Stimulated activated CD8-positive, alpha-beta memory T cell treated with anti-CD3 and anti-CD28 coated beads, Interleukin-7, amount 100 ng/mL, for 1 hour (primary cell): ENCODE data around the gene FGF8.

Experiments
- DNase-seq, 2 donors: peaks; one replicate each; pipeline ENCODE4 v3.0.0-alpha.2; 2020; ENCODE audit warnings: low read depth in 2 of 2

FGF8 gene

DNA sequence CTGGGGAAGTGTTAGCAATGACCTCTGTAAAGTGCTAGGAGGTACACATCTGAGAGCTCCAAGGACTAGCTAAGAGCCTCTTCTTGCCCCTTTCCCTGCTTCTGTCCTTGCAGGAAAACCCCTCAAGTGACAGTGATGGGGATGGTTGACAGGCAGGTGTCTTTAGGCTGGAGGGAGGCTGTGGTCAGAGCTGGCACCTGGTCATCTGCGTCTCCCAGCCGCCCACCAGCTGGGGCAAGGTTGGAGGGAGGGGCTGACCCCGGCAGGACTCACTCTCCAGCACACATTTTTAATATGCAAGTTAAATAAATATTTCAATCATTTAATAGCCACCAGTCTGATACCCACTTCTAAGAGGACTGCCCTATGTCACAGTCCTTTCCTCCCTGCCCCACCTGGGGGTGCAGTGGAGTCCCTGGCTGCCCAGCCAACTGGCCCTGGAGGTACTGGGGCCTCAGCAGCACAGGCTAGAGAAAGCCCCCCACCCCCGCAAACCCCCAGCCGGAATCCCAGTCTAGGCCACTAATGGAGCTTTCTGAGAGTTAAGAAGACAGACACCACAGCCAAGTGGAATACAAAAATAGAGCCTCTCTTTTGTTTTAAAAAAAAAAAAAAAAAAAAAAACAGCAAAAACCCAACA lies 6.3 kb downstream of the FGF8 start:
- no peak for DNase-seq

DNA sequence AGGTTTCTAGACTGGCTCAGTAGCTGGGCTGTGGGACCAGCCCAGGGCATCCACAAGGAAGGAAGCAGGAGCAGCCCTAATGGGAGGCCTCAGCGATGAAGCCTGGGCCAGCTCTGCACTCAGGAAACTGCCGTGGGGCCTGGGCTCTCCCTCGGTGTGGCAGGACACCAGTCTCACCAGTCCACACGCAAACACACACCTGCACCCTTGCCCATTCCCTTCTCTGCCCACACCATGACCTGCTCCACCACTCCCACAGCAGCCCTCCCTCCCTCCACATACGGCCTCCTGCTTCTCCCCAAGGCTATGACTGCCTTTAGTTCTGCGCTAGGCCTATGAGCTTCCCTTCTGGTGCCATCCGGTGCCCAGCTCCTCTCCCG lies 7.1 kb downstream of the FGF8 start:
- DNase-seq: no peak

DNA sequence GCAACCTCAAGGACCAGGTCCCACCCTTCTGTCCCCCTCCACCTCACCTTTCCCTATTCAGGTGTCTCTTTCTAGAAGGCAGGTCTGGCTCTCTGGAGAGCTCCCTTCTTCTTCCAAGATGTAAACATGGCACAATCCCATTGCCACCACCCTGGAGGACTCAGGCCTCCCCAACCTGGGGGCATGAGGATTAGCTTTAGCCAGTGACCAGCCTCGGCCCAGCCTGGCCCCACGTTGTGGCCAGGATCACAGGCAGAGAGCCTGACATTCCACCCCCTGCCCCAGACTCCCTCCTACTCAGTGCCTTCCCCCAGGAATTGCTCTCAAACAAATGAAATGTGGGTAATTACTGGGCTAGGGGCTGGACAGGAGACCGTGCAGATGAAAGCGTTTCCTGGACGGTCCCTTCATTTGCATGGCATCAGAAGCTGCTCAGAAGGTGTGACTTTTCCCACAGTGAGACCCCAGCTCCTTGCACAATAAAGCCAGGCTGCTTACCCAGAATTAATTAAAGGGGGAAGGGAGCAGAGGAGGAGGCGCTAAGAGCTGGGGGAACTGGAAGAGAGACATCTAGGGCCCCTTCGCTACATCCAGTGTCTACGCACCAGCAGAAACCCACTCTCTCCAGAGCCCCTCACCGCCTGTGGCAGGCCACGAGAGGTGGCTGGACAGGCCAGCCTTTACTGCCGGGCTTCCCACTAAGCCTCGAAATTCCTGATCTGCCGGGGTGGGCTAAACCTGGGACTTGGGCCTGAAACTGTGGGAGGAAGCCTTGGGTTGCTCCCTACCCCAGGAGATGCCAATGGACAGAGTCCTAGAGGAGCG lies 7.7 kb downstream of the FGF8 start:
- no peak for DNase-seq

DNA sequence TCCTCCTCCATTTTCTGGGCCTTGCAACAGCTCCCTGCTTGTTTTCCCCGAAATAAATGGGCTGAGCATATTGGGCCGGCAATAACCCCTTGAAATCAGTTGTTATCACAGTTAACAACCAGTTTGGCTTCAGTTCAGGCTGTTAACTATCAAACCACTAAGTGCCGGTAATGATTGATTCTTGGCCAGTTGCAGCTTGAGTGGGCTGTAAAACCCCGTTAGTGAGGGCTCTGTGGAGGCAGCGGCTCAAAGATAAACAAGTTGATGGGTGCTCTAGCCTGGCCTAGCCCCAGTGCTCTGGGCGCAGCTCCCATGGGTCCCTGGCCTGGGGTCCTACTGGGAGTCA lies 8.3 kb downstream of the FGF8 start:
- DNase-seq: no peak

DNA sequence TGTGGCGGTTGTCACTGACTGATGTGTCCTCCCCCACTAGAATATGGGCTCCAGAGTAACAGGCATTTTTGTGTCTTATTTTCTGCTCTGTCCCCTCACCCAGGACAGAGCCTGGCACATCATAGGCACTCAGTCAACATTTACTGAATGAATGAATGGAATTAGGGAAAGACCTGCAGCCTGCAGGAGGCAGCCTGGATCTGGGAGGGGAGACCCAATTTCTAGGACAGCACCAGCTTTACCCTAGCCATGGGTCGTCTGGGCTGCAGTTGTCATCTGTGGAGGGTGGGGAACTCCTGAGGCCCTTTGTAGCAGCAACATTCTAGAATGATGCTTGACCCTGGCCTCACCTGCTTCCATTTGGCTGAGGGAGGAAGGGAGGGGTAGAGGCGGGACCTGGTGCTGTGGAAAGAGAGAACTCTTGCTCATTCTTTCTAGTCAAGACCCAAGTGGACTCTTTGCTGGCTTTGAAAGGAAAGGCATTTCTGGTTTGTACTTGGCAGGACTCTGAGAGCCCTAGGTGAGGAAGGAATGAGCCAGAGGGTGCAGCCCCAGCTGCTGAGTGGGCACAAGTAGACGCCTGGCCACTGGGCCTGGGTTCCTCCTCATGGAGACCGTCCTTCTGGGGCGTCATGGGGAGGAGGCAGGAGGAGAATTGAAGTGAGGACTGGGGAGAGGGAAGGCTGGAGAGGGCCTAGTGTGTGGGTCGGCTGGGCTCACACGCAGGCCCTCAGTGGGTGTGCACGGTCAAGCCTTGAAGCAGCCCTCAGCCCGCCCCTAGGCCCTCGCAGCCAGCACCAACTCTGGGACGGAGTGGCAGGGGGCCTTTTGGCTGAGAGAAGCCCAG lies 8.9 kb downstream of the FGF8 start:
- DNase-seq: no peak

DNA sequence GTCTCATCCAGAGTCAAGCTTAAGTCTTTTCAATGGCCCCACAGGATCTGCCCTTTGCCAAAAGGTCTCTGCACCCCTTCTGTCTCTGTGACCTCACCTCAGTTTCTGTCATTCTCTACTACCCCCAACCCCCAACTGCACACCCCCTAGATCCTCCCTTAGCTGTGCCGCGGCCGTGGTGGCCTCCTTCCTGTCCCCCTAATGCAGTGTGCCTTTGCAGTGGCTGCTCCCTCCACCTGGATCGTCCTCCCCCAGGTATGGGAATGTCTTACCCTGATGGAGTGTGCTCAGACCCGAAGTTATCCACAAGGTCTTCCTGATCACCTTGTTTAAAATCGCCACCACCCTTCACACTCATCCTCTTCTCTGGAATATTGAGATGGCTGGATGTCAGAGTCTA lies 9.6 kb downstream of the FGF8 start:
- no peak for DNase-seq

DNA sequence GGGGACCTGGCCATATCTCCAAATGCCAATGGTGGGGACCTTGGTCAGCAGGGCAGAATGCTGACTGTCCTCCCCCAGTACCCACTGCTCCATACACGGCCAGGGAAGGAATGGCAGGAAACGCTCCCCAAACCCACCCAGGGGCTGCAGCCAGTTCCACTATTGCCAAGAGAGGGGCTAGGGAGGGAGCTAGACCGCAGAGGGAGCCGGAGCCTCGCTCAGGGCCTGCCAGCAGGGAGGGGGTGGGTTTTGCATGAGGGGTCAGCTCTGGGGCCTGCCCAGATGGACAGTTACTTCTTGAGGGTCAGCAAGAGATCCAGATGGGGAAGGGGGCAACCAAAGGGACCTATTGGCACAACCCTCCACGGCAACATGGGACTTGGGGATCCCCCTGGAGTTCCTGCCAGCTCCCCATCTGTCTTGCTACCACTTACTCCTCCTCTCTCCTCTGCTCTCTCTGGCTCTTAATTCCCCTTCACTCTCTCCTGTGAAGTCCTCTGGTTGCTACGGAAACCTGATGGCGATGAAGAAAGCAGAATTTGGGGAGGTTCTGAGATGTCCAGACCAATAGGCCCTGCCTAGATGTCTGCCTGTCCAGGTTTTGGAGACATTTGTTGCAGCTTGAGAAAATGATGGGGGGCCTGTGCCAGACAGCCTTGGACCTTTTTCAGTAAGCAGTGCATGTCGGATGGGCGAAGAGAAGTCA lies 12.6 kb downstream of the FGF8 start:
- DNase-seq: no peak

DNA sequence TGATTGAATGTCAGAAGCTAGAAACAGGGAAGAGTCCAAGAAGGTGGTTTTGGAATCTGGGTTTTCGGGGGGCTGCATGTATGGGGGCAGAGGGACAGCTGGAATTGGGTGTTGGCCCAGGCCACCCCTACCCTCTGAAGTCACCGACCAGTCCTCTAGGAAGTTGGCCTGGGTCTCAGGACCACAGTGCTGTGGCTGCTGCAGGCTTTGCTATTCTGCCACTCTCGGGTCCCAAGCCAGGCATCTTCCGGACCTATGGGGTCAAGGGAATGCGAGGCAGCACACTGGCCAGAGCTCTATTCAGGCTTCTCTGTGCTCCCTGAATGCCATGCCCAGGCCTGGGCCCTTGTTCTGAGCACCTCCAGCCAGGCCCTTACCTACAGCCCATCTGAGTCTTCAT lies 13.2 kb downstream of the FGF8 start:
- no peak for DNase-seq

DNA sequence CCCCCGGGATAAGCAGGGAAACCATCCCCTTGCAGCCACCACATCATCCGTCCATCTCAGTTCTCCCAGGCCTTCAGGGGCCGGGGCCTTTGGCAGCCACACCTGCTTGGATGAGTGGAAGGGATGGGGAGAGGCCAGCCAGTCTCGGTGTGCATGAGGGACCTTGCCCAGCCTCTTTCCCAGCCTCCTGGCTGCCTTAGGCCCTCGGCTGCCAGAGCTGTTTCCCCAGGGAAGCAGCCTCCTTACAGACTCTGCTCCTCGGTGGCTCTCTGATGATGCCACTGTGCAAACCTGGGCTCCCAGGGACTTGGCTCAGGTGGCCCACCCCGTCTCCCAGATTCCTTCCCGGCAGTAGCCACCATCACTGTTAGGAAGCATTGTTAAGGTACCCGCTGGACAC lies 14.7 kb downstream of the FGF8 start:
- DNase-seq: no peak

DNA sequence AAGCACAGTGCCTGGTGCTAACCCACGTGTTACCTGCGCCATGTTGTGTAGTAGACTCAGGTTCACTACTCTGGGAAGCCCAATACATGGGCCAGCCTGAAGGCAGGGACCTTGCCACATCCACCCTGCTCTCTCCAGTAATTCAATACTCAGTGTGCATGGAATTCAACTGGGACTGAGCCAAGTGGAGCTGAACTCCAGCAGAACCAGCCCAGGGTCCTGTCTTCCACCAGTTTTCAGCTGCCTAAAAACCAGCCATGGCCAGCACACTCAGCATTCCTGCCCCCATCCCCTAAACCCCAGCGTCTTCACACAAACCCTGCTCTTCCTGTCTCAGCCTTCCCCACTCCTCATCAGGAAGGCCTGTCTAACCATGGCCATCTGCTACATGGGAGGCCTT lies 15.4 kb downstream of the FGF8 start:
- no peak for DNase-seq

DNA sequence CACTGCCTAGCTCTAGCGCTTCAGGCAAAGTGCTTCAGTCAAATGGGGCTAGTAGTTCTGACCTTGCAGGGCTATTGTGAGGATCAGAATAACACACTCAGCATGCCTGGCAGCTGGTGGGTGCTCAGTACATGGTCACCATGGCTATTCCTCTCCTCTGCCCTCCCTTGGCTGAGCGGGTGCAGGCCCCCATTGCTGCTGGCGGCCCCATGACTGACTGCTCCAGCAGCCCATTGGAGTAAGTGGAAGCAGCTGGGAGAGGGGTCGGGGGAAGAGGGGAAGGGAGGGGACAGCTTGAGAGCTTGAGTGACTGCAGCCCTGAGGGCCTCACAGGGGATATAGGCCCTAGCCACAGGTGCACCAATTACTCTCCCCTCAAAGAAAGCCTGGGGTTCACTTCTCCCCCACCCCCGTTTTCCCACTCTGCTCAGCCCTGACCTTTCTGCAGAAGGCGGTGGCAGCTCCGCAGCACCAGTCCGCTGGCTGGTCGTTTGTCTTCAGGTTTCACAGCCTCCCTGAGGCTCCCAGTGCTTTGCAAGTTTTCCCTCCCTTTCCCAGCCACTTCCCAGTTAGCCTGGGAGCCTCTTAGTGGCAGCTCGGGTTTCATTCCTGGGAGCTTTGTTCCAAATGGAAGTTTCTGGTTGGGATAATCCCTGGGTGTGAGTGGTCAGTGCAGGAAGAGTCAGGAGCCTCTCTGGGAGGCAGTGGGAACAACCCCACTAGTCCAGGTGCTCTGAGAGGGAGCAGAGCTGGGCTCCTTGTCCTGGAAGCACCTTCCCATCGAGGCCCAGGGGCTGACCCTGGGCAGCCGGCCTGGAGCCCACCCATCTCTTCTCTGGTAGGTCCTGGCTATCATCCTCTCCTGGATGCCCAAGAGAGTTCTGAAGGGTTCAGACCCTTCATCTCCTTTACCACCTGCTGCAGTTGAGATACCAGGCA lies 16.3 kb downstream of the FGF8 start:
- DNase-seq: no peak

DNA sequence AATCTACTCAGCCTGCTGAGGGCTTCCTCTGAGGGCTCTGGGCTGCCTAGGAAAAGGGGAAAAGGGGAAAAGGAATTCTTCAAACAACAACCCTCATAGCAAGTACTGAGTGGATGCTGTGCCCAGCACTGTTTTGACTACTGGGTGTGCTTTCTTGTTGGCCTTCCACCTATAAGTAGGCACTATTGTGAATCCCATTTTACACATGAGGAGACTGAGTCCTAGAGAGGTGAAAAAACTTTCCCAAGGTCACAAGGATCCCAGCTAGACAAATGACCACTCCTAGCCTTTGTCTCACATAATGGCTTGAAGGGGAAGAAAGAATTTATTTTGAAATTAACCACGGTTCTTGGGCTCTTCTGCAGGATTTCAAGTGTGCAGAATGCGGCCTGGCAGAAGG lies 17.1 kb downstream of the FGF8 start:
- DNase-seq: no peak

DNA sequence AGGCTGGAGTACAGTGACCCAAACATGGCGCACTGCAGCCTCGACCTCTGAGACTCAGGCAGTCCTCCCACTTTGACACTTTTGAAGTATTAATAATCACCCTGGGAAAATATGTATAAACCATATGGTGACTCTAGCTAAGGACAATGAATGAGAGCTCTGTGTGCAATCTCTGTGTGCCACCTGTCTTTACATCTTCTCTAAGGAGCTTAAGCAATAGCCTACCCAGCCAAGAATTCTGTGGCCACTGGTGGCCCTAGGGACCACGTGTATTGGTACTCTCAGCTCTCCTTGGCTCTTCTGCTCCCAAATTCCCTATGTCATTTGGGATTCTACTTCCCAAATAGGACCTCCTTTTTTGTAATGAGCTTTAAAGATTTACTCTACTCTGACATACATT lies 23.7 kb downstream of the FGF8 start:
- DNase-seq: no peak

DNA sequence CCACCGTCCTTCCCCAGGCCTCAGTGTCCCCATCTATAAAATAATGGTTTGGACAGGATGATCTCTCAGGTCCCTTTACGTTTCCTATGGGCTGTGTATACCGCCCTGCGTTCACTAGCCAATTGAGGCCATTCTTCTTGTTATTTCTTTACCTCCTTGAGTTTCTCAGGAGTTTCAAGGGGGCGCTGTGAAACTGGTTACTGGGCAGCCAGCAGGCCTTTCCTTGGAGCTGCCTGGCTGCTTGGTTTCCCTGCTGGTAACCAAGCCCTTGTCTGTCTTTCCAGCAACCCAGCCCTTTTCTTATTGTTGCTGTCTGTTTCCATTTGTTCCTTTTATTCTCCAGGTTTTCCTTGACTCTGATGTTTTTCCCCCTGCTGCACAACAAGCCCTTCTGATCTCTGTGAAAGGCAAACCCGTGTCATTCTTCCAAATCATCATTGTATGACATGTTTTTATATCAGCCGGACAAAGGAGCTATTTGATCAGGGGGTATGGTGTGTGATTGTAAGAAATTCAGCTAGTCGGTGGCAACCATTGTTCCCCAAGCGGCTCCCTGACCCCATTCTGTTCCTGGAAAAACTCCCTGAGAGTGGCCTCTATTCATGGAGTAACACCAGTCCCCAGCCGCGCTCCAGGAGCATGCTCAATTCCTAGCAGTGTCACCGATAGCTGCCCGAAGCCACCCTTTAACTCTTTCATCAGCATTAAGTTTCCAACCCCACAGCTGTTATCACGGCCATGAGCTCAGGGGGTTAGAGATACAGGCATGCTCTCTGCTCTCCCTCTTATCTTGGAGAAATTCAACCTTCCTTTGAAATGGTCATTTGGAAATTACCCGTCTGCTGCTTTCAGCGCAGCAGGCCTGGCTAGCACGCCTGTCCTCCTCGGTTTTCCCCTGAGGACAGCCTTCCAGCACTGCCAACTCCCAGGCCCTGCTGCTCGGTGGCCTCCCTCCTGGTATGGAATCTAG lies 26.6 kb downstream of the FGF8 start:
- no peak for DNase-seq

DNA sequence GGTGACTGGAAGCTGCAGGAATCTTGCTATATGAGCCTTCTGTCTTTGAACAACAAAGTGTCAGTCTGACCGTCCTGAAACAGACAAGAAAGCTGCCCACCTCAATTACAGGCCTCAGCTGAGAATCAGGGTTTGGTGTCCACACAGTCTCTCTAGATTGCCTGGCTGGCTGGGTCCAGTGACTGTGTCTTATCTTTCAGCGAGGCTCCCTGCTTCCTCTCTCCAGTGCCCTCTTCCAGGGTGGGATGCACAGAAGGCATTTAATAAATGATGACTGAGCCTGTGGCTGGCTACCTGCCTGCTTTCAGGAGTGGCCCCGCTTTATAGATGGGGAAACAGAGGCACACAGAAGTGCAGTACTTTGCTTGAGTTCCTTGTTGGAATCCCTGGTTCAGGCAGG lies 27.4 kb downstream of the FGF8 start:
- DNase-seq: no peak

DNA sequence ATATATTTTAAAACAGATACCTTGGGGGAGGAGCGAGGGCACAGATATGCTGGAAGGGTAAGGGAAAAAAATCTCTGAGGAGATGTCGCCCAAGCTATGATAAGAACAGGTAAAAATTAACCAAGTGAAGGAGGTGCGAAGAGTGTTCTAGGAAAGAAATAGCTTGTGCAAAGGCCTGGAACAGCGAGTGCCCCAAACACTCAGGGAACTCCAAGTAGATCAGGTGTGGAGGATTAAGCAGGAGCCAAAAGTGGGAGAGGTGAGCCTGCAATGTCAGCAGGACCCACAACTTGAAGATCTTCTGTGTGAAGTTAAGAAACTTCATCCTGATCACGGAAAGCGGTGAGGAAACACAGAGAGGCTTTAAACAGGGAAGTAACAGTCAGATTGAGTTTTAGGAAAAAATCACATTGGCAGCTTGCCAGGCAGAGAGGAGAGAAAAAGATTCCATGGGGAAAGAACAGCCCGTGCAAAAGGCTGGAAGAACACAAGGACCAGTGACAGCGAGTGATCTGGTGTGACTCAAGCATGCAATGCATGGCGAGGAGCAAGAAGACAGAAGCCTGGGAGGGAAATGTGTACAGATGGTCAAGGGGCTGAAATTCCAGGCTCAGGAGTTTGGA lies 30.7 kb downstream of the FGF8 start:
- no peak for DNase-seq

DNA sequence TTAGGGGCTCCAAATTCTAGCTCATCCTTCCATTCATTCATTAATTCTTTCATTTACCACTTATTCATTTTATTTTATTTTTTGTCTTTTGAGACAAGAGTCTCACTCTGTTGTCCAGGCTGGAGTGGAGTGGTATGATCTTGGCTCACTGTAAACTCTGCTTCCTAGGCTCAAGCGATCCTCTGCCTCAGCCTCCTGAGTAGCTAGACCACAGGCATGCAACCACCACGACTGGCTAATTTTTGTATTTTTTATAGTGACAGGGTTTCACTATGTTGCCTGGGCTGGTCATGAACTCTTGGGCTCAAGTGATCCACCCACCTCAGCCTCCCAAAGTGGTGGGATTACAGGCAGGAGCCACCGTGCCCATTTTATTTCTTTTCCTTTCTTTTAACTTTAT lies 31.6 kb downstream of the FGF8 start:
- DNase-seq: no peak

DNA sequence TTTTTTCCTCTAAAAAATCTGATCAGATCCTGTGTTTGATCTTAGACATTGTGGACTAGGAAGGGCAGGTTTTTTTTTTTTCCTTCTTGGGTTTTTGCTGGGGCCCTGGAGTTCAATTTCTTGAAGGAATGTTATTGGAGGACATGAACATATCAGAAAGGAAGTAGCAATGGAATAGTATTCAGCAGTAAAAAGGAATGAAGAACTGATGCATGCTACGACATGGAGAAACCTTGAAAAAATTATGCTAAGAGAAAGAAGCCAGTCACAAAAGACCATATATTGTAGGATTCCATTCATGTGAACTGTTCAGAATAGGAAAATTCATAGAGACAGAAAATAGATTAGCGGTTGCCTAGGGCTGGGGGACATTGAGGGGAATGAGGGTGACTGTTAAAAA lies 34.0 kb downstream of the FGF8 start:
- no peak for DNase-seq

DNA sequence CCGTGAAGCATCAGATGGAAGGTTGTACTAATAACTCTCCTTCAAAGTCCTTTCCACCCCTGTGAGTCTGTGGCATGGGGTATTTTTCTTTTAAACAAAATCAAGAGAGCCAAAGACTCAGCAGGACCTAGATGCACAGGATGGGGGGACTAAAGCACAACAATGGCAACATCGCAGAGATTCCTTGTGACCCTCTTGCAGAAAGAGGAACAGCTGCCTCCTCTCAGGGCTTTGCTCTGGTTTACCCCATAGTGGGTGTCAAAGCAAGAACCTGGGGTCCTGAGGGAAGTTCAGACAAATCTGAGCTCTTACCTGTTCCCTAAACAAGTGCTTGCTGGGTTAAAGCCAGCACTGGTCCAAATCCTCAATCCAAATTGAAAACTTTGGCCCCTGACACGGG lies 39.2 kb downstream of the FGF8 start:
- no peak for DNase-seq

DNA sequence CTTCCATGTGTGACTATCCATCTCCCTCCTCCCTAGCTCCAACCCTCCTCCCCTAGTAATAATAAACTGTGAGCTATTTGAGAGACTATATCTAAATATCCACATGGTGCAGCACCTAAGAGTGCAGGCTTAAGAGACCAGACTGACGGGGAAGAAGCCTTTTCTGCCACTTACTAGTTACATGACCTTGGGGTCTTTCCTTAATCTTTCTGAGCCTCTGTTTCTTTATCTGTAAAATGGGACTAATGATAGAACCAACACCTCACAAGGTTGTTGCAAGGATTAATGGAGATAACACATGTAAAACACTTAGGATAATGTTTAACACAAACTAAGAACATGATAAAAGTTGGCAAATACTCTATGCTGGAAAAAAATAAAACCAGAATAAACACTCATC lies 43.8 kb downstream of the FGF8 start:
- no peak for DNase-seq
